CD4-positive, alpha-beta memory T cell (primary cell): Measurements from ENCODE around the gene KCNH1. TPM values are rescaled to one million over a fixed set of nuclear protein-coding genes. Genes with fewer than 3 reads are reported as not detected.

ENCODE experiments used
- CTCF ChIA-PET: fragments of 350-600 bp; sonication (Branson Sonifier 250); formaldehyde crosslinking; loops from one replicate; lab custom pipeline; 2021; ENCODE audit warnings: inconsistent platforms; ENCODE audit not compliant: partially characterized antibody; lab: Charles Lee
- POLR2A ChIA-PET: fragments of 350-600 bp; sonication (Branson Sonifier 250); formaldehyde crosslinking; loops from one replicate; lab custom pipeline; 2021; ENCODE audit not compliant: partially characterized antibody; lab: Charles Lee
- DNase-seq, 5 donors: peaks; one replicate each; pipeline versions ENCODE4 v3.0.0 to v3.0.0-alpha.2; 2020 to 2022; ENCODE audit warnings: mixed read lengths in 1 of 5
- H3K27ac ChIP-seq: one replicate; pipeline ENCODE4 v1.7.0; 2013; ENCODE audit warnings: low read depth, low read length
- H3K27me3 ChIP-seq: 2 replicates; pipeline ENCODE4 v1.7.0; 2013; ENCODE audit warnings: mild to moderate bottlenecking, low read length, moderate library complexity; ENCODE audit not compliant: insufficient read depth
- H3K36me3 ChIP-seq: 2 replicates; pipeline ENCODE4 v1.7.0; 2013; ENCODE audit warnings: mild to moderate bottlenecking, low read length, moderate library complexity; ENCODE audit not compliant: insufficient read depth
- H3K4me1 ChIP-seq: 2 replicates; pipeline ENCODE4 v1.7.0; 2013; ENCODE audit warnings: mild to moderate bottlenecking, low read length, moderate library complexity; ENCODE audit not compliant: insufficient read depth
- H3K4me3 ChIP-seq, 2 donors: one replicate each; pipeline ENCODE4 v1.7.0; 2013; ENCODE audit warnings: low read length in 2 of 2, mild to moderate bottlenecking in 1 of 2
- H3K9me3 ChIP-seq, 2 donors: one replicate each; pipeline ENCODE4 v1.7.0; 2013; ENCODE audit warnings: low read length in 2 of 2, control low read depth in 1 of 2; ENCODE audit not compliant: control insufficient read depth in 1 of 2
- H3K27ac Mint-ChIP-seq, 7 donors: one replicate each; pipeline ENCODE4 v1.8.0; 2020 to 2021; ENCODE audit warnings: mixed read lengths in 7 of 7, mild to moderate bottlenecking in 6 of 7, inconsistent platforms in 3 of 7, moderate library complexity in 3 of 7
- H3K27me3 Mint-ChIP-seq, 2 donors: one replicate each; pipeline ENCODE4 v1.8.0; 2020 to 2021; ENCODE audit warnings: mixed read lengths in 2 of 2
- H3K36me3 Mint-ChIP-seq, 2 donors: one replicate each; pipeline ENCODE4 v1.8.0; 2020 to 2021; ENCODE audit warnings: mixed read lengths in 2 of 2, inconsistent platforms in 1 of 2, mild to moderate bottlenecking in 1 of 2
- H3K4me1 Mint-ChIP-seq, 4 donors: one replicate each; pipeline ENCODE4 v1.8.0; 2020 to 2021; ENCODE audit warnings: mixed read lengths in 4 of 4, mild to moderate bottlenecking in 1 of 4
- H3K4me3 Mint-ChIP-seq, 8 donors: one replicate each; pipeline ENCODE4 v1.8.0; 2020 to 2021; ENCODE audit warnings: mixed read lengths in 8 of 8, mild to moderate bottlenecking in 7 of 8, moderate library complexity in 6 of 8, inconsistent platforms in 3 of 8
- H3K9me3 Mint-ChIP-seq, 8 donors: one replicate each; pipeline ENCODE4 v1.8.0; 2020 to 2021; ENCODE audit warnings: mixed read lengths in 8 of 8, mild to moderate bottlenecking in 5 of 8, inconsistent platforms in 3 of 8, moderate library complexity in 1 of 8
- intact Hi-C: fragments of 100-400 bp; cut with micrococcal nuclease; formaldehyde crosslinking; loops from one replicate; pipeline ENCODE4 v1.15.1; 2023
- polyA plus RNA-seq, 2 donors: library from polyadenylated mRNA; unstranded; fragments of 300-500 nt; fragmentation: Illumina TruSeq; gene quantifications; one replicate each; pipeline ENCODE4 v1.2.3, GENCODE V29; 2021
- total RNA-seq, 2 experiments: library from RNA; stranded (reverse); gene quantifications; one replicate each; pipeline ENCODE4 v1.2.3, GENCODE V29; 2021

KCNH1 gene
- total and polyA plus RNA-seq, 4 experiments from 2014 or later, result not detected

DNA sequence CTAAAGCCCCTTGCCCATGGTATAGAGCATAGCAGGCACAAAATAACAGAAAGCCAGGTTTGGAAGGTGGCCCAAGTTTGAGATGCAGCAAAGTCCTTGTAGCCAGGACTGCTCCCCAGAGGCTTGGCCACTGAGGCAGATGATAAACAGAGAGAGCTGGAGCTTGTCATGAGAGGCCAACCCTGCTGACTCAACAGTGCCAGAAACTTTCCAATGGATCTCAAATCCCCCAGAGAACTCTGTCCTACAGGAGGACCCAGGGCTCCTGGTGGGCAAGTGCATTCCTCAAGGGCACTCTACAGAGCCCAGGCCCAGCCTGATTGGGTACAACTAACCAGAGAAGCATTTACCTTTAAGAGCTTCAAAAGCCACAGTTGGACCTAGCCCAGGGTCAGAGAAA lies 280.7 kb downstream of the KCNH1 start:
- Mint-ChIP-seq H3K27me3 (peaks cover 0 to 3% of the 10 kb centered on the region in 2 donors), H3K4me1 (no peaks in the 10 kb centered on the region), H3K4me3 (no peak overlapping the region), H3K27ac (no peak overlapping the region), H3K9me3 (peaks cover 0 to 2% (median 0%) of the 10 kb centered on the region in 8 donors), H3K36me3 (no peaks in the 10 kb centered on the region)
- ChIA-PET POLR2A (no interaction called here), CTCF (no interaction called here)
- Histone ChIP-seq H3K9me3 (no peaks in the 10 kb centered on the region), H3K4me1 (no peaks in the 10 kb centered on the region), H3K27me3 (no peaks in the 10 kb centered on the region), H3K36me3 (no peaks in the 10 kb centered on the region), H3K4me3 (no peak overlapping the region), H3K27ac (no peak overlapping the region)
- no peak for DNase-seq
- intact Hi-C loops, result no loop called here

DNA sequence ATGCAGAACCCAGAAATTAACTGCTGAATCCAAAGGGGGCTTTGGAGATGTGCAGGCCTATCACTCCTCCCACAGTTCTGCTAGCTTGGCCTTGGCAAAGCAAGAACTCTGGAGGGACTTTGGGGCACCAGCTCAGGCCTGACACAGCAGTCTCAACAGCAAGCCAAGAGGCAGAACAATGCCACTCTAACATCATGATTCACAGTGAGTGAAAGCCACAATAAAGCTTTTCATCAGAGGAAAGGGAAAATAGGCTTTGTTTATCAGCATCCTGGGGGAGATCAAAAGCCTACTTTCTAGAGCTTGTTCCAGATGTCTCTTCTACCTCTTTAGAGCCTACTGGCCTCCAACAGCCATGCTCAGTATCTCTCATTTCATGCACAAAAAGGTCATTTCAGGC lies 283.4 kb downstream of the KCNH1 start:
- no peaks in the 10 kb centered on the region for H3K4me1 Mint-ChIP-seq
- no peaks in the 10 kb centered on the region for H3K4me1 ChIP-seq
- intact Hi-C loops, result no loop called here
- H3K27ac ChIP-seq, result no peak overlapping the region
- no peaks in the 10 kb centered on the region for H3K27me3 ChIP-seq
- H3K27ac Mint-ChIP-seq, result no peak overlapping the region
- H3K4me3 Mint-ChIP-seq, result no peak overlapping the region
- H3K9me3 ChIP-seq, result no peaks in the 10 kb centered on the region
- no peak for DNase-seq
- H3K4me3 ChIP-seq, result no peak overlapping the region
- ChIA-PET POLR2A (no interaction called here), CTCF (interaction anchor here (0.7 to 1.2 kb wide), 2 partner anchors 10 to 14 kb away, joined by 3 read pairs; no protein-coding TSS in a partner anchor)
- no peaks in the 10 kb centered on the region for H3K36me3 Mint-ChIP-seq
- H3K36me3 ChIP-seq, result no peaks in the 10 kb centered on the region
- peaks cover 0 to 4% (median 0%) of the 10 kb centered on the region in 8 donors for H3K9me3 Mint-ChIP-seq
- peaks cover 0 to 3% of the 10 kb centered on the region in 2 donors for H3K27me3 Mint-ChIP-seq

DNA sequence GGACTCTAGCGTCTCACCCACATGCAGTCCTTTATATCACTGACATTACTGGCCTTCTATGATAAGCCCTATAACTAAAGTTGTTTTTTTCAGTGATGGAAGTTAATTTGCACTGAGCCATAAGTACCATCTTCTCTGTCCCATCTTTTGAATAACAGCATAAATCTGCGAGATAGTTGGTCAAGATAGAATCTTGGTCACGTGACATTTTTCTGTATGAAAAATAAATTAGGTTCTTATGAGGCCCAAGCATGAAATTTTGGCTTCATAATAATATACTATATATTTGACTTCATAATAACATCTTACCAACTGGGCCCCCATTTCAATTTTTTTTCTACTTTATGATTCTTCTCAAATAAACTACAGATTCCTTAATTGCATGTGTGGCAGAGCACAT lies 285.5 kb downstream of the KCNH1 start:
- no peak overlapping the region for H3K27ac ChIP-seq
- Mint-ChIP-seq H3K4me1 (no peaks in the 10 kb centered on the region), H3K4me3 (no peak overlapping the region), H3K9me3 (peaks cover 0 to 5% (median under 1%) of the 10 kb centered on the region in 8 donors), H3K27ac (no peak overlapping the region), H3K27me3 (peaks cover 0 to 3% of the 10 kb centered on the region in 2 donors), H3K36me3 (no peaks in the 10 kb centered on the region)
- H3K27me3 ChIP-seq, result no peaks in the 10 kb centered on the region
- no peaks in the 10 kb centered on the region for H3K36me3 ChIP-seq
- POLR2A ChIA-PET, result no interaction called here
- H3K4me3 ChIP-seq, result no peak overlapping the region
- no peak for DNase-seq
- no peaks in the 10 kb centered on the region for H3K4me1 ChIP-seq
- CTCF ChIA-PET, result no interaction called here
- intact Hi-C loops, result no loop called here
- no peaks in the 10 kb centered on the region for H3K9me3 ChIP-seq

DNA sequence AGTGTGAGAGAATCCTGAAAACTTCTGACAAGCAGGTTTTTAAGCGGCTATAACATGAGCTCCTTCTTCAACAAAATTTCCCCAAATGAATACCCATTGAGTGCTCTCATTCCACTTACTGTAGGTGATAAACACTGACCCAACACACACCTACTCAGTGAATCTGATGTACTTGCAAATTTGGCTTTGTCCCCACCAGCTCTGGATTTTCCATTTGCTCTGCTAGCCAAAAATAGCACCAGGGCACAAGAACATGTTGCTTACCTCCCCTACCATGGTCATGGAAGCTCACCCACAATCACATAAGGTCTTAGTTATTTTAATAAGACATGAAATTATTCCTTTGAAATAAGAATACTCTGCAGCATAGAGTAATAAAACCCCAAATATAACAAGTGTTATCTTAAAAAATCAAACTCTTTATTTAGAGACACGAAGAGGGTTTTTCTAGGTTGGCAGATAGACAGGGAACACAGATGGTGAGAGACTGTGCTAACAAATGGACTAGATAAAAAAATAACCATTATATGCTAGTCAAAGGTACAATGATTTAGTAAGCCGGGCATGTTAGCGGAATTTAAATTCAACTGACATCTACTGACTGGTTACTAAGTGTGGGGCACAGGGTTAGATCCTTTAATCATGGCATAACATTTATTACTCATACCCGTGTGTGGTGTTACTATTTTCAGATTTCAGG lies 291.9 kb downstream of the KCNH1 start:
- no peaks in the 10 kb centered on the region for H3K36me3 ChIP-seq

DNA sequence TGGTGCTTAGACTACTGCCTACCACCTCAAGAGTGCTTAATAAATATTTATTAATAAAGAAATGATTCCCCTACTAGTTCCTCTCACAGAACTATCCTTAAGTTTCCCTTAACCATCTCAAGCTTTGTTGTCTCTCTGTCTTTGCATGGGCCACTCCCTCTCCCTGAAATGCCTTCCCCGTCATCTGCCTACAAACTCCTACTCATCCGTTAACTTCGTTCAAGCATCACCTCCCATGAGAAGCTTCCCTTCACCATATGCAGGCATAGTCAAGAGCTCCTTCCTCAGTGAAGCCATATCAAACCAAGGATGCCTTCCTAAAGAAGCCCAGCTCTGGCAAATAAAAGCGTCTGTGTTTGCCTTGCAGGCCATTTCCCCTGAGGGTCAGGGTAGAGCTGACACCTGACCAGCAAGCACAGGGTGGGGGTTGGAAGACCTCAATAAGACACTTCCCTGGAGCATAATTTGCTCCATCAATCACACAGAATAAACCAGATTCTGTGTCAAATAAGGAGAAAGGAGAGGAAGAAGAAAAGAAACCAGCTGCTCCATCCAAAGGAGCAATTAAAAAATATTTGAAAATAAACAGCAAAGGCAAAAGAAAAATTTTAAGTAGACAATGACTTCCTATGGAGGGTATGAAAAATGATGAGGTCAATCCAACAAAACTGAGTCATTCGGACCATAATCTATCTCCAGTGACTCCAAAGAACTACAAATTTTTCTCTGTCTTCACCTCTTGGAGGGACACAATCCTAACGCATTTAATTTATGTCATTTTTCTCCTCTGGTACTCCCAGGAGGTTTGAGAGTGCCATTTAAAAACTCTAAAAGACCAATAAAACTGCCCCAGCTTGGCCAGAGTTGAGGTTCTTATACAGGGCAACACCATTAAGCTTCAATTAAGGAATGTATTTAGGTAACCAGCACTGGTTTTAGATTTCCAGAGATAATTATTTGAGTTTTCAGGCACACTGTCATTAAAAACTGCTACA lies 303.6 kb downstream of the KCNH1 start:
- H3K27me3 Mint-ChIP-seq, result peaks cover 12 to 16% of the 10 kb centered on the region in 2 donors
- Histone ChIP-seq H3K4me3 (no peak overlapping the region), H3K4me1 (no peaks in the 10 kb centered on the region), H3K27ac (no peak overlapping the region), H3K36me3 (no peaks in the 10 kb centered on the region), H3K27me3 (no peaks in the 10 kb centered on the region), H3K9me3 (no peaks in the 10 kb centered on the region)
- ChIA-PET CTCF (no interaction called here), POLR2A (no interaction called here)
- intact Hi-C loops, result no loop called here
- no peaks in the 10 kb centered on the region for H3K4me1 Mint-ChIP-seq
- H3K9me3 Mint-ChIP-seq, result no peaks in the 10 kb centered on the region
- no peaks in the 10 kb centered on the region for H3K36me3 Mint-ChIP-seq
- DNase-seq, result no peak
- H3K27ac Mint-ChIP-seq, result no peak overlapping the region
- no peak overlapping the region for H3K4me3 Mint-ChIP-seq

More for the DNA sequence above, 291.9 kb downstream of the KCNH1 start:
- no peaks in the 10 kb centered on the region for H3K4me1 Mint-ChIP-seq
- H3K4me3 Mint-ChIP-seq, result no peak overlapping the region
- H3K27ac ChIP-seq, result no peak overlapping the region
- H3K27ac Mint-ChIP-seq, result no peak overlapping the region
- CTCF ChIA-PET, result no interaction called here
- POLR2A ChIA-PET, result no interaction called here
- intact Hi-C loops, result no loop called here
- no peak for DNase-seq
- no peaks in the 10 kb centered on the region for H3K27me3 ChIP-seq
- H3K4me3 ChIP-seq, result no peak overlapping the region
- peaks cover 3 to 15% of the 10 kb centered on the region in 2 donors for H3K27me3 Mint-ChIP-seq
- no peaks in the 10 kb centered on the region for H3K36me3 Mint-ChIP-seq
- H3K4me1 ChIP-seq, result no peaks in the 10 kb centered on the region
- no peaks in the 10 kb centered on the region for H3K9me3 ChIP-seq
- H3K9me3 Mint-ChIP-seq, result peaks cover 0 to 5% (median 2%) of the 10 kb centered on the region in 8 donors

DNA sequence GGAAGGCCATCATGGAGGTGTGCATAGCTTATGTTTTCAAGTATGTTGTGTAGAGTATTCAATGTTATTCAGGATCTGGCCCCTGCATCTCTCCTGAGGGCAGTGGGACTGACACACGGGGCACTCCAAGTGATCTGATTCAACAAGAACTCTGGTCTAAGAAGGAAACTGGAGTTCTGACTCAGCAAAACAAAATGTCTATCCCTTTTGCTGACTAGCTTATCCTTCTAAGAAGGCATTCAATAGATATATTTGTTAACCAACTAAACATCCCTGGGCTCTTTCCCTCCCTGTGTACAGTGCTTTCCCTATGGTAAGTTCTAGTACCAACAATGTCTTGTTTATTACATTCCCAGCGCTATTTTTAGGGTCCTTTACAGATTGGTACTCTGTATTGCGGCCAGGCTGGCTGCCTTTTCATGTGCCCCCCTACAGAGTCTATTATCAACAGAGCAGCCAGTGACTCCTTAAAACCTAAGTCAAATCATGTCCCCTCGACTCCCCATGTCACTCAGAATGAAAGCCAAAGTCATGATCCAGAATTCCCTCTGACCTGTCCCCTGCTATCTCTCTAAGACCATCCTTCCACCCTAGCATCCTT lies 304.9 kb downstream of the KCNH1 start:
- Histone ChIP-seq H3K36me3 (no peaks in the 10 kb centered on the region), H3K4me1 (no peaks in the 10 kb centered on the region), H3K9me3 (no peaks in the 10 kb centered on the region), H3K27ac (no peak overlapping the region), H3K27me3 (no peaks in the 10 kb centered on the region), H3K4me3 (no peak overlapping the region)
- ChIA-PET POLR2A (no interaction called here), CTCF (no interaction called here)
- Mint-ChIP-seq H3K4me3 (no peak overlapping the region), H3K4me1 (no peaks in the 10 kb centered on the region), H3K36me3 (no peaks in the 10 kb centered on the region), H3K27ac (no peak overlapping the region), H3K9me3 (no peaks in the 10 kb centered on the region), H3K27me3 (peaks cover 12 to 16% of the 10 kb centered on the region in 2 donors)
- no peak for DNase-seq
- intact Hi-C loops, result no loop called here

DNA sequence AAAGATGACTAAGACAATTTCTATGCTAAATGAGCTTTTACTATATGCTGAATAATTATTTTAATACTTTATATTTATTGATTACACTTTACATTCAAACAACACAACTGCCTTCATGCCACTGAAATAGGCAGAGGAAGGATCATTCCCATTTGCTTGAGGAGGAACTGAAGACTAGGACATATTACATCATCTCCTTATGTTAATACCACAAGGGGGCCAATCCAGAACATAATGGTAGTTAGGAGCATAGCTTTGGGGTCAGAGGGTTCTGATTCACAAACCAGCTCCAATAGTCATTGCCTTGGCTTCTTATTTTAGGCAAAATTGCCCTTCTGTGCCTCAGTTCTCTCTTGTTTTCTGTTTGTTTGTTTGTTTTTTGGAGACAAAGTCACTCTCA lies 306.5 kb downstream of the KCNH1 start:
- Mint-ChIP-seq H3K9me3 (no peaks in the 10 kb centered on the region), H3K36me3 (no peaks in the 10 kb centered on the region), H3K4me3 (no peak overlapping the region), H3K27ac (no peak overlapping the region), H3K4me1 (no peaks in the 10 kb centered on the region), H3K27me3 (peaks cover 18 to 20% of the 10 kb centered on the region in 2 donors)
- CTCF ChIA-PET, result no interaction called here
- POLR2A ChIA-PET, result no interaction called here
- no peak for DNase-seq
- H3K27ac ChIP-seq, result no peak overlapping the region
- no peaks in the 10 kb centered on the region for H3K4me1 ChIP-seq
- intact Hi-C loops, result no loop called here
- H3K36me3 ChIP-seq, result no peaks in the 10 kb centered on the region
- H3K9me3 ChIP-seq, result no peaks in the 10 kb centered on the region
- H3K4me3 ChIP-seq, result no peak overlapping the region
- no peaks in the 10 kb centered on the region for H3K27me3 ChIP-seq
